Measurements from ENCODE around the gene AKT1S1.

Gene AKT1S1

GRCh38 chr19:49869484-49870308, 7.5 kb downstream of the AKT1S1 start:
- peak overlapping the region; percentile 57 for H3K4me3 ChIP-seq (ENCODE audit: low read depth, low read length)
- H3K27me3 ChIP-seq, result no peaks in the 10 kb centered on the region
- H3K36me3 ChIP-seq, result peaks cover 12% of the 10 kb centered on the region
- H3K9me3 ChIP-seq, result no peaks in the 10 kb centered on the region
- peaks cover 31% of the 10 kb centered on the region for H3K4me1 ChIP-seq
- peak; percentile 96 for DNase-seq
- TF ChIP-seq, protein P1, sequence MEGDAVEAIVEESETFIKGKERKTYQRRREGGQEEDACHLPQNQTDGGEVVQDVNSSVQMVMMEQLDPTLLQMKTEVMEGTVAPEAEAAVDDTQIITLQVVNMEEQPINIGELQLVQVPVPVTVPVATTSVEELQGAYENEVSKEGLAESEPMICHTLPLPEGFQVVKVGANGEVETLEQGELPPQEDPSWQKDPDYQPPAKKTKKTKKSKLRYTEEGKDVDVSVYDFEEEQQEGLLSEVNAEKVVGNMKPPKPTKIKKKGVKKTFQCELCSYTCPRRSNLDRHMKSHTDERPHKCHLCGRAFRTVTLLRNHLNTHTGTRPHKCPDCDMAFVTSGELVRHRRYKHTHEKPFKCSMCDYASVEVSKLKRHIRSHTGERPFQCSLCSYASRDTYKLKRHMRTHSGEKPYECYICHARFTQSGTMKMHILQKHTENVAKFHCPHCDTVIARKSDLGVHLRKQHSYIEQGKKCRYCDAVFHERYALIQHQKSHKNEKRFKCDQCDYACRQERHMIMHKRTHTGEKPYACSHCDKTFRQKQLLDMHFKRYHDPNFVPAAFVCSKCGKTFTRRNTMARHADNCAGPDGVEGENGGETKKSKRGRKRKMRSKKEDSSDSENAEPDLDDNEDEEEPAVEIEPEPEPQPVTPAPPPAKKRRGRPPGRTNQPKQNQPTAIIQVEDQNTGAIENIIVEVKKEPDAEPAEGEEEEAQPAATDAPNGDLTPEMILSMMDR (IDR thresholded peaks at IDR 0.05; ENCODE audit: low read depth, low read length), result no peak

DNA sequence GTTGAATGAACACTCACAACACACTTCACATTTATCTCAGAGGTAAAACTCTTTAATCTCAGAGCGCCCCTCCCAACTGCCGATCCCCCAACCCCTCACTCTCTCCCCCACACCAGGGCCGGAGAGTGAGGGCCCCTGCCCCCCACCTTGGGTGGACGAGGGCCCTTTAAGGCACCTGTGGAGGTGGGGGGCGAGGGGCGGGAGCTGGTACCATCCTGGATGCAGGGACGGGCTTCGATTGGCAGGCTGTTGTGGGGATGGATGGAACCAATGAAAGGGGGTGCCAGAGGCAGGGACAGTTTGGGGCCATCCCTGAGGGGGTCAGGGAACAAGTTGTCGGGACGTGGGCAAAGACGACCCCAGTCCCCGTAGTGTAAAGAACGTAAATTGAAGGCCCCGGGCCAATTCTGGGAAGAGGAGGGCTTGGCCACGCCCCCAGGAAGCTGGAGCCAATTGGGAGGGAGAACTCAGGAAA, 8.1 kb downstream of the AKT1S1 start:
- H3K4me1 ChIP-seq, result peaks cover 31% of the 10 kb centered on the region
- H3K4me3 ChIP-seq (ENCODE audit: low read depth, low read length), result peak overlapping the region; percentile 57
- H3K27me3 ChIP-seq, result no peaks in the 10 kb centered on the region
- peaks cover 17% of the 10 kb centered on the region for H3K36me3 ChIP-seq
- TF ChIP-seq, protein P1 (IDR thresholded peaks at IDR 0.05; ENCODE audit: low read depth, low read length), result no peak
- DNase-seq, result no peak
- H3K9me3 ChIP-seq, result no peaks in the 10 kb centered on the region

DNA sequence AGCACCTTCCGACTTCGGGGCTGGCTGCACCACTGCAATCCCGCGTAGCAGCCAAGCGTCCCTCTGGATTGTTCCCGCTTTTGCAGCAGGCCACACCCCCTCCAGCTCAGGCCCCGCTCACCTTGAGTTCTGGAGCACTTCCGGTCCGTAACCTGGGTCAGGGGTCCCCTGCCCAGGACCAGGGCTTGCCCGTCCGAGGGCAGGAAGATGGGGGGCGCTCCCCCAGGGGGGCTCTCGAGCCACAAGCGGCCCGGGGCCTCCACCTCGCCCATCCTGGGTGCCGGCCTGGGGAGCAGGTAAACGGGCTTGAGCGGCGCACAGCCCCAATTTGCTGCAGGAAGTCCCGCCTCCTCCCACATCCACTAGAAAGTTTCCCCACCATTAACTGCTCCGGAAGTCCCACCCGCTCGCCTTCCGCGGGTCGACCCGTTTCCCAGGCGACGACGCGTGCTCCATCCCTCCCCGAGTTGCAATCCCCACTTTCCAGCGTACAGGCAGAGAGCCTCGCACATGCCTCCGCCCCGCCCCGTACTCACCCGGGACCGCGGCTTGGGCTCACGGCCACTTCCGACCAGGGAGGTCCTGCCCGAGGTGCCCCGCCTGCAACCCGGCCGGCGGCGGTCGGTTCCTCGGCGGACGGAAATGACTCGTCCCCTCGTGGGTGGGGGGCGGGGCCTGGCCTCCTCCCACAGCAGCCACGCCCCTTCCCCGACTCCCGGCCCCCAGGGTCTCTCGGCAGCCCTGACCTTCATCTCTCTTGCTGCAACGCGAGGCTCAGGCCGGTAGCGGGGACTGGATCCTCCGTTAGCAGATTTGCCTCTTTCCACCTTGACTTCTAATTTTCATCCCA, 10.0 kb downstream of the AKT1S1 start, which contains the start of gene PNKP:
Gene PNKP, minus strand, starts transcription at position 644 of the 850 bp plus-strand sequence. Its CDS starts 372 bp downstream, at position 272.
- no peaks in the 10 kb centered on the region; the same call in 1 of the 2 replicates for H3K9me3 ChIP-seq
- peaks cover 34% of the 10 kb centered on the region for H3K4me1 ChIP-seq
- peak within 1 kb of the TSS; percentile 87 for H3K4me3 ChIP-seq (ENCODE audit: low read depth, low read length)
- peak; percentile 94 for DNase-seq
- TF ChIP-seq, protein P1 (IDR thresholded peaks at IDR 0.05; ENCODE audit: low read depth, low read length), result no peak
- H3K27me3 ChIP-seq, result no peaks in the 10 kb centered on the region
- peaks cover 35% of the 10 kb centered on the region for H3K36me3 ChIP-seq

GRCh38 chr19:49864890-49865289, 12.3 kb downstream of the AKT1S1 start:
- no peaks in the 10 kb centered on the region; the same call in 1 of the 2 replicates for H3K9me3 ChIP-seq
- H3K4me1 ChIP-seq, result peaks cover 31% of the 10 kb centered on the region
- TF ChIP-seq, protein P1 (IDR thresholded peaks at IDR 0.05; ENCODE audit: low read depth, low read length), result no peak
- H3K27me3 ChIP-seq, result no peaks in the 10 kb centered on the region
- no peak for DNase-seq
- H3K36me3 ChIP-seq, result peaks cover 54% of the 10 kb centered on the region
- H3K4me3 ChIP-seq (ENCODE audit: low read depth, low read length), result no peak overlapping the region

- Histone ChIP-seq H3K4me1 (peaks cover 29% of the 10 kb centered on the region), H3K36me3 (peaks cover 63% of the 10 kb centered on the region), H3K9me3 (no peaks in the 10 kb centered on the region; the same call in 1 of the 2 replicates), H3K27me3 (no peaks in the 10 kb centered on the region), H3K4me3 (ENCODE audit: low read depth, low read length) (no peak overlapping the region)
- TF ChIP-seq, protein P1 (IDR thresholded peaks at IDR 0.05; ENCODE audit: low read depth, low read length), result no peak
- DNase-seq, result no peak
Measured at GRCh38 chr19:49863935-49864320, 13.2 kb downstream of the AKT1S1 start.
